ENCODE results near the gene STIL.
"Not testable (repeated sequence)": the region's sequence is repeated elsewhere in the genome, so short reads cannot be mapped to it uniquely, and the experiment has no call there.

The STIL gene

DNA sequence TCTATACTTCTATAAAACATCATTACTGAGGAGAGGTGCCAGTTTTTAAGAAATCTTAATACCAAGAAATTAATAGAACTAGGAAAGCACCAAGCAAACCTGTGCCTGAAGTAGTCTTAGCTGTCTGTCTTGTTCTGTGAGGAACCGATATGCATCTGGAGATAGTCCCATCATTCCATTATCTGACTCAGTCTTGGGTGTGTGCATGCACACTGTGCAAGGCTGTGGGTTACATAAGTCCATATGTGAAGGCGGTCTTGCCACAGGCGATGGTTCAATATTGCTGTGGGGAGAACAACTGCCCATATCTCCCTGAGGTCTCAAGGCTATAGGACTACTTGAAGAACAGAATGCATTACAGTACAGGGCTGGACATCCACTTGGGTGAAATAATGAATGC, 33.8 kb downstream of the STIL start:
- H3K27me3 ChIP-seq (ENCODE audit: control insufficient read depth in 2 of 2, insufficient read depth in 2 of 2, low read length in 2 of 2) = no peaks in the 10 kb centered on the region
- H3K9me3 ChIP-seq (ENCODE audit: control insufficient read depth in 2 of 2, low read length in 2 of 2) = no peaks in the 10 kb centered on the region
- H3K27ac ChIP-seq (ENCODE audit: low read depth in 2 of 2, low read length in 2 of 2) = no peak overlapping the region
- no peak overlapping the region for H3K4me3 ChIP-seq (ENCODE audit: low read length in 2 of 2)
- peaks cover 5 to 14% of the 10 kb centered on the region in 2 donors for H3K36me3 ChIP-seq (ENCODE audit: control insufficient read depth in 2 of 2, insufficient read depth in 2 of 2, low read length in 2 of 2)
- H3K9ac ChIP-seq (ENCODE audit: low read depth in 1 of 2, low read length in 2 of 2) = no peak overlapping the region
- H3K4me1 ChIP-seq (ENCODE audit: control insufficient read depth in 2 of 2, insufficient read depth in 2 of 2, low read length in 2 of 2) = no peaks in the 10 kb centered on the region

DNA sequence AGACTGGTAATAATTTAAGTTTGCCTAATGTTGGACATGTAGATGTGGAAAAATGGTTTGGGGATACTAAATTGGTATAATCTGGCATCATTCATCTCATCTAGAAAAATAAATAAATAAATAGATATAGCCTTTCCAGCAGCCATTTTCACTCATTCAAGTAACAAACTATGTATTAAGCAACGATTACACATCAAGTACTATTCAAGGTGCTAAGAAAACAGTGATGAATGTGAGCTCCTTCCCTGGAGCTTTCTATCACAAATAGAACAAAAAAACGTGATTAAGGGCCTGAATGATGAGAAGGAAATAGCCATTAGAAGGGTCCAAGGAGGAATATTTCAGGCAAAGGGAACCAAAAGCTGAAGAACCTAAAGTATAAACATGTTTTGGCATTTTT, 37.1 kb downstream of the STIL start:
- no peak overlapping the region for H3K27ac ChIP-seq (ENCODE audit: low read depth in 2 of 2, low read length in 2 of 2)
- H3K36me3 ChIP-seq (ENCODE audit: control insufficient read depth in 2 of 2, insufficient read depth in 2 of 2, low read length in 2 of 2) = peaks cover 5 to 14% of the 10 kb centered on the region in 2 donors
- no peak overlapping the region for H3K9ac ChIP-seq (ENCODE audit: low read depth in 1 of 2, low read length in 2 of 2)
- H3K27me3 ChIP-seq (ENCODE audit: control insufficient read depth in 2 of 2, insufficient read depth in 2 of 2, low read length in 2 of 2) = no peaks in the 10 kb centered on the region
- no peak overlapping the region for H3K4me3 ChIP-seq (ENCODE audit: low read length in 2 of 2)
- no peaks in the 10 kb centered on the region for H3K9me3 ChIP-seq (ENCODE audit: control insufficient read depth in 2 of 2, low read length in 2 of 2)
- no peaks in the 10 kb centered on the region for H3K4me1 ChIP-seq (ENCODE audit: control insufficient read depth in 2 of 2, insufficient read depth in 2 of 2, low read length in 2 of 2)

- not testable (repeated sequence) for H3K9me3 ChIP-seq (ENCODE audit: control insufficient read depth in 2 of 2, low read length in 2 of 2); H3K9ac ChIP-seq (ENCODE audit: low read depth in 1 of 2, low read length in 2 of 2); H3K4me1 ChIP-seq (ENCODE audit: control insufficient read depth in 2 of 2, insufficient read depth in 2 of 2, low read length in 2 of 2)
Measured at GRCh38 chr1:47275811-47276210, 38.1 kb downstream of the STIL start.

GRCh38 chr1:47265529-47265928, 48.4 kb downstream of the STIL start:
- H3K4me1 ChIP-seq (ENCODE audit: control insufficient read depth in 2 of 2, insufficient read depth in 2 of 2, low read length in 2 of 2); H3K4me3 ChIP-seq (ENCODE audit: low read length in 2 of 2); H3K9ac ChIP-seq (ENCODE audit: low read depth in 1 of 2, low read length in 2 of 2); H3K27me3 ChIP-seq (ENCODE audit: control insufficient read depth in 2 of 2, insufficient read depth in 2 of 2, low read length in 2 of 2); H3K27ac ChIP-seq (ENCODE audit: low read depth in 2 of 2, low read length in 2 of 2); H3K36me3 ChIP-seq (ENCODE audit: control insufficient read depth in 2 of 2, insufficient read depth in 2 of 2, low read length in 2 of 2); H3K9me3 ChIP-seq (ENCODE audit: control insufficient read depth in 2 of 2, low read length in 2 of 2): not testable (repeated sequence)

More at GRCh38 chr1:47275811-47276210, 38.1 kb downstream of the STIL start:
- H3K27me3 ChIP-seq (ENCODE audit: control insufficient read depth in 2 of 2, insufficient read depth in 2 of 2, low read length in 2 of 2); H3K4me3 ChIP-seq (ENCODE audit: low read length in 2 of 2); H3K27ac ChIP-seq (ENCODE audit: low read depth in 2 of 2, low read length in 2 of 2): not testable (repeated sequence)
- H3K36me3 ChIP-seq (ENCODE audit: control insufficient read depth in 2 of 2, insufficient read depth in 2 of 2, low read length in 2 of 2) = peaks cover 5 to 12% of the 10 kb centered on the region in 2 donors

DNA sequence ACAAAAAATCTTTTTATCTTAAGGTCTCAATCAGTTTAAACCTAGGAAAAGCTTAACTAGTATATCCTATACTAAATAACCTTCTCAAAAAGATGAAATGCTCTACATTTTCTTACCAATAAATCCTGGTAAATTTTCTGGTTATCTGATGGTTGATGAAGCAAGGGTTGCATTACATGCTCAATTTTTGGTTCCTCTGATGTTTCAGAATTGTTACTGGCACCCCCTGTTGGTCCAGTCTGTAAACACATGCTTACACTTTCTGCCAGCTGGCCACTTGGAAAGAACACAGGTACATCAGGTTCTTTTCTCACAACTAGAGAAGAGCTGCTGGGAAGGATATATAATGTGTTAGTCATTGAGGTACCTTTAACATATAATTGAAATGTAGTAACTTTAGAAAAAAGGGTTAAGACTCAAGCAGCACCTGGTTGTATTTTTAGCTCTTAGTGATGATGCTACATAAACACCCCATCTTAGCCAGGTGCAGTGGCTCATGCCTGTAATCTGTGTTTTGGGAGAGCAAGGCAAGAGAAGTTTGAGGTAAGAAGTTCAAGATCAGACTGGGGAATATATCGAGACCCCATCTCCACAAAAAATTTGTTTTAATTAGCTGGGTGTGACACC, 51.0 kb downstream of the STIL start:
- Histone ChIP-seq H3K27me3 (ENCODE audit: control insufficient read depth in 2 of 2, insufficient read depth in 2 of 2, low read length in 2 of 2) (no peaks in the 10 kb centered on the region), H3K9me3 (ENCODE audit: control insufficient read depth in 2 of 2, low read length in 2 of 2) (no peaks in the 10 kb centered on the region), H3K4me1 (ENCODE audit: control insufficient read depth in 2 of 2, insufficient read depth in 2 of 2, low read length in 2 of 2) (no peaks in the 10 kb centered on the region), H3K4me3 (ENCODE audit: low read length in 2 of 2) (no peak overlapping the region), H3K27ac (ENCODE audit: low read depth in 2 of 2, low read length in 2 of 2) (no peak overlapping the region), H3K9ac (ENCODE audit: low read depth in 1 of 2, low read length in 2 of 2) (no peak overlapping the region), H3K36me3 (ENCODE audit: control insufficient read depth in 2 of 2, insufficient read depth in 2 of 2, low read length in 2 of 2) (peaks cover 0 to 9% of the 10 kb centered on the region in 2 donors)

DNA sequence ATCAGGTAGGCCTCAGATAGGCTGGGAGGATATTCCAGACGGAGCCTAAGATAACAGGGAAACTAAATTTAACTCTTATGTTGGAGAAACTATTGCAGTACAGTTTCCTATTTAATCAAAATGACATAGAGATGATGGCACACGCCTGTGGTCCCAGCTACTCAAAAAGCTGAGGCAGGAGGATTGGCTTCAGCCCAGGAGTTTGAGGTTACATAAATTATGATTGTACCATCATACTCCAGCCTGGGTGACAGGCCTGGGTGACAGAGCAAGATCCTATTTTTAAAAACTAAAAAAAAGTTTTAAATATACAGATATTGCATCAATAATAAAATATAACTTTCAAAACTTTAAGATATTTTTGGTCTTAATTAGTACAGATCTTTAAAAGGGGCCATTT, 56.7 kb downstream of the STIL start:
- Histone ChIP-seq H3K9me3 (ENCODE audit: control insufficient read depth in 2 of 2, low read length in 2 of 2) (no peaks in the 10 kb centered on the region), H3K27ac (ENCODE audit: low read depth in 2 of 2, low read length in 2 of 2) (no peak overlapping the region), H3K36me3 (ENCODE audit: control insufficient read depth in 2 of 2, insufficient read depth in 2 of 2, low read length in 2 of 2) (peaks cover 0 to 7% of the 10 kb centered on the region in 2 donors), H3K9ac (ENCODE audit: low read depth in 1 of 2, low read length in 2 of 2) (no peak overlapping the region), H3K4me1 (ENCODE audit: control insufficient read depth in 2 of 2, insufficient read depth in 2 of 2, low read length in 2 of 2) (no peaks in the 10 kb centered on the region), H3K4me3 (ENCODE audit: low read length in 2 of 2) (no peak overlapping the region), H3K27me3 (ENCODE audit: control insufficient read depth in 2 of 2, insufficient read depth in 2 of 2, low read length in 2 of 2) (no peaks in the 10 kb centered on the region)

GRCh38 chr1:47252795-47253194, 61.2 kb downstream of the STIL start:
- Histone ChIP-seq H3K27ac (ENCODE audit: low read depth in 2 of 2, low read length in 2 of 2) (no peak overlapping the region), H3K36me3 (ENCODE audit: control insufficient read depth in 2 of 2, insufficient read depth in 2 of 2, low read length in 2 of 2) (peaks cover 0 to 1% of the 10 kb centered on the region in 2 donors), H3K9me3 (ENCODE audit: control insufficient read depth in 2 of 2, low read length in 2 of 2) (no peaks in the 10 kb centered on the region), H3K9ac (ENCODE audit: low read depth in 1 of 2, low read length in 2 of 2) (no peak overlapping the region), H3K4me1 (ENCODE audit: control insufficient read depth in 2 of 2, insufficient read depth in 2 of 2, low read length in 2 of 2) (no peaks in the 10 kb centered on the region), H3K4me3 (ENCODE audit: low read length in 2 of 2) (no peak overlapping the region), H3K27me3 (ENCODE audit: control insufficient read depth in 2 of 2, insufficient read depth in 2 of 2, low read length in 2 of 2) (no peaks in the 10 kb centered on the region)

DNA sequence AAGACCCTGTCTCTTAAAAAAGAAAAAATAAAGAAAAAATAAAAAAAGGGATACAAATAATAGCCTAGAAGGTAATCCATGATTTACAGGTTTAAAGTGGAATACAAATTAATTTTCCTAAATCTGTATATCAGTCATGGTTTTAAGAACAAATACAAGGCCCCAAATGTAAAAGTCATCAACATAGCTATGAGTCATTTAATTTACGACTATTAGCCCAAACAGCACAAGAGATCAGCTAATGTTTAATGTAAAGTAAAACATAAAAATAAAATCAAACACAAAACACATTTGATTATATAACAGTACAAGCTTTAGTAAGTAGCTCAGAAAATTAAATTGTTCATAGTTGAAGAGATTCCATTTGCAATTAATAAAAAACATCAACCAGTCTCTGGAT, 61.6 kb downstream of the STIL start:
- H3K9ac ChIP-seq (ENCODE audit: low read depth in 1 of 2, low read length in 2 of 2) = no peak overlapping the region
- H3K4me3 ChIP-seq (ENCODE audit: low read length in 2 of 2) = no peak overlapping the region
- no peaks in the 10 kb centered on the region for H3K36me3 ChIP-seq (ENCODE audit: control insufficient read depth in 2 of 2, insufficient read depth in 2 of 2, low read length in 2 of 2)
- H3K27ac ChIP-seq (ENCODE audit: low read depth in 2 of 2, low read length in 2 of 2) = no peak overlapping the region
- no peaks in the 10 kb centered on the region for H3K9me3 ChIP-seq (ENCODE audit: control insufficient read depth in 2 of 2, low read length in 2 of 2)
- no peaks in the 10 kb centered on the region for H3K27me3 ChIP-seq (ENCODE audit: control insufficient read depth in 2 of 2, insufficient read depth in 2 of 2, low read length in 2 of 2)
- H3K4me1 ChIP-seq (ENCODE audit: control insufficient read depth in 2 of 2, insufficient read depth in 2 of 2, low read length in 2 of 2) = no peaks in the 10 kb centered on the region

GRCh38 chr1:47249755-47250154, 64.2 kb downstream of the STIL start:
- no peak overlapping the region for H3K4me3 ChIP-seq (ENCODE audit: low read length in 2 of 2)
- no peaks in the 10 kb centered on the region for H3K36me3 ChIP-seq (ENCODE audit: control insufficient read depth in 2 of 2, insufficient read depth in 2 of 2, low read length in 2 of 2)
- H3K27me3 ChIP-seq (ENCODE audit: control insufficient read depth in 2 of 2, insufficient read depth in 2 of 2, low read length in 2 of 2) = no peaks in the 10 kb centered on the region
- no peaks in the 10 kb centered on the region for H3K9me3 ChIP-seq (ENCODE audit: control insufficient read depth in 2 of 2, low read length in 2 of 2)
- H3K4me1 ChIP-seq (ENCODE audit: control insufficient read depth in 2 of 2, insufficient read depth in 2 of 2, low read length in 2 of 2) = no peaks in the 10 kb centered on the region
- H3K27ac ChIP-seq (ENCODE audit: low read depth in 2 of 2, low read length in 2 of 2) = no peak overlapping the region
- H3K9ac ChIP-seq (ENCODE audit: low read depth in 1 of 2, low read length in 2 of 2) = no peak overlapping the region

GRCh38 chr1:47244339-47244862, 69.5 kb downstream of the STIL start:
- no peak overlapping the region for H3K9ac ChIP-seq (ENCODE audit: low read depth in 1 of 2, low read length in 2 of 2)
- no peak overlapping the region for H3K27ac ChIP-seq (ENCODE audit: low read depth in 2 of 2, low read length in 2 of 2)

More at GRCh38 chr1:47244339-47244862, 69.5 kb downstream of the STIL start:
- Histone ChIP-seq H3K9me3 (ENCODE audit: control insufficient read depth in 2 of 2, low read length in 2 of 2) (no peaks in the 10 kb centered on the region), H3K27me3 (ENCODE audit: control insufficient read depth in 2 of 2, insufficient read depth in 2 of 2, low read length in 2 of 2) (peaks cover 0 to 8% of the 10 kb centered on the region in 2 donors), H3K36me3 (ENCODE audit: control insufficient read depth in 2 of 2, insufficient read depth in 2 of 2, low read length in 2 of 2) (no peaks in the 10 kb centered on the region), H3K4me1 (ENCODE audit: control insufficient read depth in 2 of 2, insufficient read depth in 2 of 2, low read length in 2 of 2) (no peaks in the 10 kb centered on the region), H3K4me3 (ENCODE audit: low read length in 2 of 2) (no peak overlapping the region)

All from mucosa of rectum (tissue), 2 donors.